ENCODE results near the gene MIEF2. TPM values are rescaled to one million over a fixed set of nuclear protein-coding genes. Genes with fewer than 3 reads are reported as not detected.
"Not testable (repeated sequence)": the region's sequence is repeated elsewhere in the genome, so short reads cannot be mapped to it uniquely, and the experiment has no call there.

Gene MIEF2
- total and polyA plus RNA-seq, 12 donors, result 4.1 to 46.6 (median 22.9) TPM

- 93 to 96% (median 94%) methylated on average over 15 of the region's 15 CpGs for WGBS, 4 donors
- Histone ChIP-seq H3K27me3 (no peaks in the 10 kb centered on the region), H3K4me3 (no peak overlapping the region), H3K27ac (no peak overlapping the region), H3K4me1 (replicated peaks in 1 of 2) (no peaks in the 10 kb centered on the region), H3K36me3 (replicated peaks in 1 of 2) (peaks cover 0 to 58% of the 10 kb centered on the region in 2 donors), H3K9me3 (replicated peaks in 1 of 3) (no peaks in the 10 kb centered on the region)
- intact Hi-C loops (cut with DNase I), result no loop called here
- no peak for TF ChIP-seq POLR2A (IDR thresholded peaks at IDR 0.05)
- TF ChIP-seq, protein P1, sequence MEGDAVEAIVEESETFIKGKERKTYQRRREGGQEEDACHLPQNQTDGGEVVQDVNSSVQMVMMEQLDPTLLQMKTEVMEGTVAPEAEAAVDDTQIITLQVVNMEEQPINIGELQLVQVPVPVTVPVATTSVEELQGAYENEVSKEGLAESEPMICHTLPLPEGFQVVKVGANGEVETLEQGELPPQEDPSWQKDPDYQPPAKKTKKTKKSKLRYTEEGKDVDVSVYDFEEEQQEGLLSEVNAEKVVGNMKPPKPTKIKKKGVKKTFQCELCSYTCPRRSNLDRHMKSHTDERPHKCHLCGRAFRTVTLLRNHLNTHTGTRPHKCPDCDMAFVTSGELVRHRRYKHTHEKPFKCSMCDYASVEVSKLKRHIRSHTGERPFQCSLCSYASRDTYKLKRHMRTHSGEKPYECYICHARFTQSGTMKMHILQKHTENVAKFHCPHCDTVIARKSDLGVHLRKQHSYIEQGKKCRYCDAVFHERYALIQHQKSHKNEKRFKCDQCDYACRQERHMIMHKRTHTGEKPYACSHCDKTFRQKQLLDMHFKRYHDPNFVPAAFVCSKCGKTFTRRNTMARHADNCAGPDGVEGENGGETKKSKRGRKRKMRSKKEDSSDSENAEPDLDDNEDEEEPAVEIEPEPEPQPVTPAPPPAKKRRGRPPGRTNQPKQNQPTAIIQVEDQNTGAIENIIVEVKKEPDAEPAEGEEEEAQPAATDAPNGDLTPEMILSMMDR (IDR thresholded peaks at IDR 0.05), result no peak
- DNase-seq, result no peak
Observed at GRCh38 chr17:18291718-18292540, 31.5 kb downstream of the MIEF2 start.

- H3K27me3 ChIP-seq; DNase-seq; H3K4me3 ChIP-seq; H3K4me1 ChIP-seq (replicated peaks in 1 of 2); H3K9me3 ChIP-seq (replicated peaks in 1 of 3); H3K27ac ChIP-seq; intact Hi-C loops (cut with DNase I): not testable (repeated sequence)
- H3K36me3 ChIP-seq (replicated peaks in 1 of 2), result peaks cover 0 to 59% of the 10 kb centered on the region in 2 donors
- WGBS, 4 donors, result 95 to 97% methylated on average over 22 to 26 of the region's 30 CpGs; no CpG with 5 or more reads in 2 of the 4 donors
Observed at GRCh38 chr17:18298061-18298460, 37.6 kb downstream of the MIEF2 start.

DNA sequence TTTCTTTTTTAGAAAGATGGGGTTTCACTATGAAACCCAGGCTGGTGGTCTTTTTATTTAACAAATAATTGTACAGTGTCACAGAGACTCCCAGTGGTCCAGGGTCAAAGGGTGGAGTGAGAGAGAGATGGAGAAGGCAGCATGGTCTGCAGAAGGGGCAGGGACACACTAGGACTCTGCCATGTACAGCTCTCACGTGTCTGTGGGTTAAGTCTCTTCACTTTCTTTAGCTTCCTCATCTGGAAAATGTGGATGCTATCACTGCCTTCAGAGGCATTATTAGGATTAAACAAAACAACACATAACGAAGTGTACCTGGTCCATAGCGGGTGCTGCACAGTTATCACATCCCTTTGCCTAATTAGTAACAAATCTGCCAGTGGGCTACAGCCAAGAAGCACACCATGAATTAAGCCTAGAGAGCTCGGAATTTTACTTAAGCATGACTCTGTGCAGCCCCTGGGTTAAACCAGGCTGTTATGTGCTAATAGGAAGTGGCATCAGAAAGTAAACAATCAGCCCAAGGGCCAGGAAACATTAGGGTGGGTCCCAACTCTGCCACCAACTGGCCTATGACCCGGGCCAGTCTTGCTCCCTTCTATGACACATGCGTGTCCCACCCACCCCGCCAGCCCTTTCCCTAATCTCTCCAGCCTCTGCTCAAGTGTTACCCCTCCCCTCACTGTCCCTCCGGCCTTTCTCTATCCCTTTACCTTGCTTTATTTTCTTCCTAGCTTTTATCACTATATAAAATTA lies 40.4 kb downstream of the MIEF2 start:
- Histone ChIP-seq H3K27me3 (no peaks in the 10 kb centered on the region), H3K4me3 (no peak overlapping the region), H3K4me1 (replicated peaks in 1 of 2) (no peaks in the 10 kb centered on the region), H3K36me3 (replicated peaks in 1 of 2) (peaks cover 0 to 69% of the 10 kb centered on the region in 2 donors), H3K9me3 (replicated peaks in 1 of 3) (no peaks in the 10 kb centered on the region), H3K27ac (no peak overlapping the region)
- DNase-seq, result no peak
- WGBS, 4 donors, result 77 to 85% (median 83%) methylated on average over 8 of the region's 8 CpGs
- intact Hi-C loops (cut with DNase I), result no loop called here
- TF ChIP-seq, protein P1 (IDR thresholded peaks at IDR 0.05), result no peak

DNA sequence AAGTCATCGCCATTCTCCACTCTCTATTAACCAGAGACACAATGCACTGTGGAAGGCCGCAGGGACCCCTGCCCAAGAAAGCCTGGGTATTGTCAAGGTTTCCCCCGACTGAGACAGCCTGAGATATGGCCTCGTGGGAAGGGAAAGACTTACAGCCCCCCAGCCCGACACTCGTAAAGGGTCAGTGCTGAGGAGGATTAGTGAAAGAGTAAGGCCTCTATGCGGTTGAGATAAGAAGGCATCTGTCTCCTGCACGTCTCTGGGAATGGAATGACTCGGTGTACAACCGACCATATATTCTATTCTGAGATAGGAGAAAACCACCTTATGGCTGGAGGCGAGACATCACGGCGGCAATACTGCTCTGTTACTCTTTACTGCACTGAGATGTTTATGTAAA lies 42.7 kb downstream of the MIEF2 start:
- 81 to 91% (median 86%) methylated on average over 13 of the region's 13 CpGs for WGBS, 4 donors
- peaks cover 0 to 91% of the 10 kb centered on the region in 2 donors for H3K36me3 ChIP-seq (replicated peaks in 1 of 2)
- DNase-seq, result not testable (repeated sequence)

DNA sequence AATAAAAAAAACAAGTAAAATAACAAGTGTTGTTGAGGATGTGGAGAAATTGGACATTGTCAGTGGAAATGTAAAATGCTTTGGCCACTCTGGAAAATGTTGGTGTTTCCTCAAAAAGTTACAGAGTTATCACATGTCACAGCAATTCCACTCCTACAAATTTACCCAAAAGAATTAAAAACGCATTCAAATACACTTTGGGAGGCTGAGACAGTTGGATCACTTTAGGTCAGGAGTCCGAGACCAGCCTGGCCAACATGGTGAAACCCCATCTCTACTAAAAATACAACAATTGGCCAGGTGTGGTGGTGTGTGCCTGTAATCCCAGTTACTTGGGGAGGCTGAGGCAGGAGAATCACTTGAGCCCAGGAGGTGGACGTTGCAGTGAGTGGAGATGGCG lies 48.7 kb downstream of the MIEF2 start:
- no peaks in the 10 kb centered on the region for H3K27me3 ChIP-seq
- no peak for DNase-seq
- peaks cover 8 to 21% of the 10 kb centered on the region in 2 donors for H3K4me1 ChIP-seq (replicated peaks in 1 of 2)
- intact Hi-C loops (cut with DNase I), result no loop called here
- H3K36me3 ChIP-seq (replicated peaks in 1 of 2), result peaks cover 0 to 45% of the 10 kb centered on the region in 2 donors
- H3K4me3 ChIP-seq, result no peak overlapping the region
- no peak overlapping the region for H3K27ac ChIP-seq
- TF ChIP-seq, protein P1 (IDR thresholded peaks at IDR 0.05), result no peak
- no peak for TF ChIP-seq POLR2A (IDR thresholded peaks at IDR 0.05)
- 96 to 98% (median 97%) methylated on average over 4 of the region's 4 CpGs for WGBS, 4 donors
- no peaks in the 10 kb centered on the region for H3K9me3 ChIP-seq (replicated peaks in 1 of 3)

More for the DNA sequence above, 42.7 kb downstream of the MIEF2 start:
- H3K27ac ChIP-seq; H3K4me1 ChIP-seq (replicated peaks in 1 of 2); H3K9me3 ChIP-seq (replicated peaks in 1 of 3); H3K27me3 ChIP-seq; H3K4me3 ChIP-seq; intact Hi-C loops (cut with DNase I): not testable (repeated sequence)
